ENCODE results near the gene FLNB. TPM values are rescaled to one million over a fixed set of nuclear protein-coding genes. Genes with fewer than 3 reads are reported as not detected.

The FLNB gene
- total RNA-seq, 1 experiment from 2014 or later: 309 TPM

- Histone ChIP-seq H3K36me3 (ENCODE audit: control insufficient read depth, insufficient read depth, low read length) (no peaks in the 10 kb centered on the region), H3K9me3 (ENCODE audit: control insufficient read depth, insufficient read depth, low read depth, low read length) (no peaks in the 10 kb centered on the region), H3K4me1 (ENCODE audit: control insufficient read depth, insufficient read depth, low read length) (peaks cover 92% of the 10 kb centered on the region), H3K4me3 (ENCODE audit: low read depth in 2 of 2, low read length in 2 of 2) (peak overlapping the region in 1 of 2 experiments; percentile 16; a peak in 2 of 4 replicates), H3K27ac (ENCODE audit: low read length) (peak overlapping the region; percentile 97), H3K27me3 (ENCODE audit: control insufficient read depth, insufficient read depth, low read length) (no peaks in the 10 kb centered on the region)
- no TSS peak for BruUV-seq (replicated peaks)
- TF ChIP-seq CTCF (IDR thresholded peaks at IDR 0.05) (no peak), SIN3A (IDR thresholded peaks at IDR 0.05; ENCODE audit: borderline replicate concordance, insufficient read depth, low read depth, low read length) (no peak), POLR2AphosphoS5 (IDR thresholded peaks at IDR 0.05; ENCODE audit: low read depth, low read length) (no peak), REST (IDR thresholded peaks at IDR 0.05; ENCODE audit: insufficient read depth in 1 of 2, low read depth in 2 of 2, low read length in 1 of 2) (no peak), TCF7L2 (IDR thresholded peaks at IDR 0.05; ENCODE audit: low read depth, low read length) (no peak)
- in situ Hi-C loops (cut with HindIII; ENCODE audit: low pct_unique_long_range_greater_than_20kb, low sequenced_read_pairs): no loop called here
- CTCF ChIA-PET: no interaction called here
- intact Hi-C loops (cut with micrococcal nuclease; ENCODE audit: unreplicated experiment): loop anchor here (5.0 kb wide), 1 partner anchor 37 kb away; no protein-coding TSS in a partner anchor
- DNase-seq (ENCODE audit: low read depth, low spot score) (peak; percentile 89), ATAC-seq (peak; percentile 73)
- POLR2A ChIA-PET: interaction anchor here (0.6 to 1.2 kb wide), 2 partner anchors 9 to 13 kb away, joined by 3 to 12 read pairs; no protein-coding TSS in a partner anchor
These were observed 41.0 kb downstream of the FLNB start for GRCh38 chr3:58049143-58049785.

GRCh38 chr3:58051196-58051595, 43.0 kb downstream of the FLNB start:
- POLR2A ChIA-PET: no interaction called here

More at GRCh38 chr3:58051196-58051595, 43.0 kb downstream of the FLNB start:
- peak overlapping the region in 1 of 2 experiments; percentile 36; a peak in 2 of 4 replicates for H3K4me3 ChIP-seq (ENCODE audit: low read depth in 2 of 2, low read length in 2 of 2)
- in situ Hi-C loops (cut with HindIII; ENCODE audit: low pct_unique_long_range_greater_than_20kb, low sequenced_read_pairs) (no loop called here), intact Hi-C loops (cut with micrococcal nuclease; ENCODE audit: unreplicated experiment) (no loop called here)
- H3K27me3 ChIP-seq (ENCODE audit: control insufficient read depth, insufficient read depth, low read length): no peaks in the 10 kb centered on the region
- no TSS peak for BruUV-seq (replicated peaks)
- peaks cover 75% of the 10 kb centered on the region for H3K4me1 ChIP-seq (ENCODE audit: control insufficient read depth, insufficient read depth, low read length)
- peak overlapping the region; percentile 97 for H3K27ac ChIP-seq (ENCODE audit: low read length)
- TF ChIP-seq TCF7L2 (IDR thresholded peaks at IDR 0.05; ENCODE audit: low read depth, low read length): no peak
- no peak for TF ChIP-seq REST (IDR thresholded peaks at IDR 0.05; ENCODE audit: insufficient read depth in 1 of 2, low read depth in 2 of 2, low read length in 1 of 2)
- no peak for TF ChIP-seq CTCF (IDR thresholded peaks at IDR 0.05)
- TF ChIP-seq SIN3A (IDR thresholded peaks at IDR 0.05; ENCODE audit: borderline replicate concordance, insufficient read depth, low read depth, low read length): no peak
- TF ChIP-seq POLR2AphosphoS5 (IDR thresholded peaks at IDR 0.05; ENCODE audit: low read depth, low read length): no peak
- H3K9me3 ChIP-seq (ENCODE audit: control insufficient read depth, insufficient read depth, low read depth, low read length): no peaks in the 10 kb centered on the region
- CTCF ChIA-PET: no interaction called here
- DNase-seq (ENCODE audit: low read depth, low spot score) (no peak), ATAC-seq (no peak)
- H3K36me3 ChIP-seq (ENCODE audit: control insufficient read depth, insufficient read depth, low read length): no peaks in the 10 kb centered on the region

Data from Panc1 (cell line).